ENCODE data around the gene EPHB1. TPM values are rescaled to one million over a fixed set of nuclear protein-coding genes. Genes with fewer than 3 reads are reported as not detected.

Gene EPHB1
- polyA plus RNA-seq, 3 donors = 0.06 to 0.55 TPM; not detected in 1

- Mint-ChIP-seq H3K36me3 (no peaks in the 10 kb centered on the region), H3K4me1 (no peaks in the 10 kb centered on the region), H3K27me3 (ENCODE audit: low read depth in 3 of 3) (peaks cover 0 to 3% (median 2%) of the 10 kb centered on the region in 3 donors), H3K4me3 (no peak overlapping the region), H3K9me3 (peaks cover 0 to 9% (median 4%) of the 10 kb centered on the region in 7 donors), H3K27ac (no peak overlapping the region)
- no peaks in the 10 kb centered on the region for H3K36me3 ChIP-seq (replicated peaks in 1 of 2; ENCODE audit: control insufficient read depth in 1 of 2, insufficient read depth in 2 of 2, low read length in 2 of 2)
- no peak overlapping the region for H3K9ac ChIP-seq (ENCODE audit: insufficient read depth, low read length, poor library complexity, severe bottlenecking)
- no peak for DNase-seq
- intact Hi-C loops (cut with micrococcal nuclease) = no loop called here
- H3K27me3 ChIP-seq (ENCODE audit: control insufficient read depth in 2 of 2, insufficient read depth in 2 of 2, low read length in 2 of 2) = no peaks in the 10 kb centered on the region
- H3K27ac ChIP-seq (ENCODE audit: low read depth in 1 of 2, low read length in 2 of 2) = no peak overlapping the region
- no peaks in the 10 kb centered on the region for H3K79me2 ChIP-seq (ENCODE audit: insufficient read depth, low read length)
- H4K20me1 ChIP-seq (ENCODE audit: insufficient read depth, low read length) = no peaks in the 10 kb centered on the region
- WGBS (ENCODE audit: insufficient coverage) = no CpG with 5 or more reads among the region's 4 CpGs
- H3K9me3 ChIP-seq (replicated peaks in 1 of 2; ENCODE audit: control insufficient read depth in 1 of 2, insufficient read depth in 1 of 2, low read length in 2 of 2) = no peaks in the 10 kb centered on the region
- no peak overlapping the region for H3K4me2 ChIP-seq (replicated peaks; ENCODE audit: extremely low read depth, low read length, poor library complexity, severe bottlenecking)
- H2AFZ ChIP-seq (ENCODE audit: insufficient read depth, low read depth, low read length, poor library complexity, severe bottlenecking) = no peak overlapping the region
- no peaks in the 10 kb centered on the region for H3K4me1 ChIP-seq (ENCODE audit: control insufficient read depth in 1 of 2, insufficient read depth in 2 of 2, low read length in 2 of 2)
- no peak for TF ChIP-seq CTCF (IDR thresholded peaks at IDR 0.05)
- H3K4me3 ChIP-seq (replicated peaks in 1 of 3; ENCODE audit: low read depth in 2 of 3, low read length in 3 of 3) = no peak overlapping the region
These were observed 256.4 kb downstream of the EPHB1 start for GRCh38 chr3:135051409-135051973.

- H4K20me1 ChIP-seq (ENCODE audit: insufficient read depth, low read length) = no peaks in the 10 kb centered on the region
- no peaks in the 10 kb centered on the region for H3K36me3 Mint-ChIP-seq
- no peak overlapping the region for H3K4me3 Mint-ChIP-seq
- no peak overlapping the region for H3K9ac ChIP-seq (ENCODE audit: insufficient read depth, low read length, poor library complexity, severe bottlenecking)
- H3K27me3 Mint-ChIP-seq (ENCODE audit: low read depth in 3 of 3) = peaks cover 0 to 5% (median 5%) of the 10 kb centered on the region in 3 donors
- H2AFZ ChIP-seq (ENCODE audit: insufficient read depth, low read depth, low read length, poor library complexity, severe bottlenecking) = no peak overlapping the region
- H3K27me3 ChIP-seq (ENCODE audit: control insufficient read depth in 2 of 2, insufficient read depth in 2 of 2, low read length in 2 of 2) = no peaks in the 10 kb centered on the region
- no peak for DNase-seq
- H3K9me3 ChIP-seq (replicated peaks in 1 of 2; ENCODE audit: control insufficient read depth in 1 of 2, insufficient read depth in 1 of 2, low read length in 2 of 2) = no peaks in the 10 kb centered on the region
- H3K79me2 ChIP-seq (ENCODE audit: insufficient read depth, low read length) = no peaks in the 10 kb centered on the region
- H3K4me1 ChIP-seq (ENCODE audit: control insufficient read depth in 1 of 2, insufficient read depth in 2 of 2, low read length in 2 of 2) = no peaks in the 10 kb centered on the region
- intact Hi-C loops (cut with micrococcal nuclease) = no loop called here
- H3K27ac Mint-ChIP-seq = no peak overlapping the region
- 93% methylated on average over 5 of the region's 5 CpGs for WGBS (ENCODE audit: insufficient coverage)
- no peaks in the 10 kb centered on the region for H3K36me3 ChIP-seq (replicated peaks in 1 of 2; ENCODE audit: control insufficient read depth in 1 of 2, insufficient read depth in 2 of 2, low read length in 2 of 2)
- H3K9me3 Mint-ChIP-seq = peaks cover 0 to 11% (median 4%) of the 10 kb centered on the region in 7 donors
- no peak overlapping the region for H3K4me3 ChIP-seq (replicated peaks in 1 of 3; ENCODE audit: low read depth in 2 of 3, low read length in 3 of 3)
- no peak for TF ChIP-seq CTCF (IDR thresholded peaks at IDR 0.05)
- H3K27ac ChIP-seq (ENCODE audit: low read depth in 1 of 2, low read length in 2 of 2) = no peak overlapping the region
- no peaks in the 10 kb centered on the region for H3K4me1 Mint-ChIP-seq
- no peak overlapping the region for H3K4me2 ChIP-seq (replicated peaks; ENCODE audit: extremely low read depth, low read length, poor library complexity, severe bottlenecking)
These were observed 260.4 kb downstream of the EPHB1 start for GRCh38 chr3:135055449-135055848.
